Inferior parietal cortex (tissue), 1 donor: Measurements from ENCODE around the gene EZR.

Source experiments
- DNase-seq: peaks from one replicate; pipeline ENCODE4 v3.0.0-alpha.2; 2016; ENCODE audit errors: extremely low spot score

Gene EZR

GRCh38 chr6:158761746-158762145 is 57.4 kb downstream of the EZR start:
- no peak for DNase-seq

GRCh38 chr6:158760618-158761250 is 58.4 kb downstream of the EZR start:
- DNase-seq: no peak

GRCh38 chr6:158759966-158760617 is 59.1 kb downstream of the EZR start:
- no peak for DNase-seq

- DNase-seq: no peak
These were observed 60.2 kb downstream of the EZR start for GRCh38 chr6:158758941-158759479.

- DNase-seq: no peak
These were observed 60.7 kb downstream of the EZR start for GRCh38 chr6:158758451-158758860.

GRCh38 chr6:158757753-158758090 is 61.4 kb downstream of the EZR start:
- DNase-seq: no peak

- no peak for DNase-seq
These were observed 62.0 kb downstream of the EZR start for GRCh38 chr6:158756977-158757752.

- no peak for DNase-seq
These were observed 63.0 kb downstream of the EZR start for GRCh38 chr6:158756126-158756525.

GRCh38 chr6:158755636-158756035 is 63.5 kb downstream of the EZR start:
- no peak for DNase-seq

GRCh38 chr6:158754738-158755137 is 64.4 kb downstream of the EZR start:
- DNase-seq: no peak

GRCh38 chr6:158753811-158754210 is 65.4 kb downstream of the EZR start:
- no peak for DNase-seq

GRCh38 chr6:158752613-158753012 is 66.6 kb downstream of the EZR start:
- DNase-seq: peak; percentile 88

GRCh38 chr6:158751921-158752320 is 67.2 kb downstream of the EZR start:
- no peak for DNase-seq

GRCh38 chr6:158751224-158751623 is 67.9 kb downstream of the EZR start:
- no peak for DNase-seq

- no peak for DNase-seq
These were observed 74.2 kb downstream of the EZR start for GRCh38 chr6:158744986-158745430.

- DNase-seq: no peak
These were observed 76.0 kb downstream of the EZR start for GRCh38 chr6:158743033-158743651.

GRCh38 chr6:158739673-158740072 is 79.5 kb downstream of the EZR start:
- DNase-seq: no peak

- DNase-seq: no peak
These were observed 81.2 kb downstream of the EZR start for GRCh38 chr6:158737710-158738615.

- no peak for DNase-seq
These were observed 82.0 kb downstream of the EZR start for GRCh38 chr6:158737082-158737709.

GRCh38 chr6:158735009-158735408 is 84.2 kb downstream of the EZR start:
- no peak for DNase-seq

- no peak for DNase-seq
These were observed 88.6 kb downstream of the EZR start for GRCh38 chr6:158730541-158730907.
